ENCODE results near the gene SLIT3.

The SLIT3 gene

GRCh38 chr5:169161022-169161680 is 139.8 kb downstream of the SLIT3 start:
- Histone ChIP-seq H3K27me3 (ENCODE audit: insufficient read depth, poor library complexity, severe bottlenecking) (no peaks in the 10 kb centered on the region), H3K27ac (replicated peaks) (no peak overlapping the region), H3K4me3 (replicated peaks; ENCODE audit: insufficient read depth, low read length) (no peak overlapping the region)
- no peak for DNase-seq (ENCODE audit: low read depth in 1 of 2, low spot score in 1 of 2)
- TF ChIP-seq REST (IDR thresholded peaks at IDR 0.05; ENCODE audit: insufficient replicate concordance, low read depth): no peak
- TF ChIP-seq GABPA (IDR thresholded peaks at IDR 0.05; ENCODE audit: low read depth): no peak
- no peak for TF ChIP-seq POLR2AphosphoS5 (IDR thresholded peaks at IDR 0.05; ENCODE audit: low read depth)
- TF ChIP-seq CTCF (IDR thresholded peaks at IDR 0.05; ENCODE audit: insufficient read depth, low read length): no peak
- no peak for TF ChIP-seq SPI1 (IDR thresholded peaks at IDR 0.05; ENCODE audit: borderline replicate concordance, low read depth)

GRCh38 chr5:169160405-169160901 is 140.5 kb downstream of the SLIT3 start:
- DNase-seq (ENCODE audit: low read depth in 1 of 2, low spot score in 1 of 2): no peak

More at GRCh38 chr5:169160405-169160901, 140.5 kb downstream of the SLIT3 start:
- no peaks in the 10 kb centered on the region for H3K27me3 ChIP-seq (ENCODE audit: insufficient read depth, poor library complexity, severe bottlenecking)
- no peak for TF ChIP-seq CTCF (IDR thresholded peaks at IDR 0.05; ENCODE audit: insufficient read depth, low read length)
- TF ChIP-seq SPI1 (IDR thresholded peaks at IDR 0.05; ENCODE audit: borderline replicate concordance, low read depth): no peak
- TF ChIP-seq POLR2AphosphoS5 (IDR thresholded peaks at IDR 0.05; ENCODE audit: low read depth): no peak
- TF ChIP-seq GABPA (IDR thresholded peaks at IDR 0.05; ENCODE audit: low read depth): no peak
- no peak for TF ChIP-seq REST (IDR thresholded peaks at IDR 0.05; ENCODE audit: insufficient replicate concordance, low read depth)
- no peak overlapping the region for H3K4me3 ChIP-seq (replicated peaks; ENCODE audit: insufficient read depth, low read length)
- H3K27ac ChIP-seq (replicated peaks): no peak overlapping the region
